Measurements from ENCODE around the gene TSPAN9.

The TSPAN9 gene

GRCh38 chr12:3205742-3206519 lies 128.8 kb downstream of the TSPAN9 start:
- no peak for DNase-seq (ENCODE audit: low read depth in 3 of 3)

DNA sequence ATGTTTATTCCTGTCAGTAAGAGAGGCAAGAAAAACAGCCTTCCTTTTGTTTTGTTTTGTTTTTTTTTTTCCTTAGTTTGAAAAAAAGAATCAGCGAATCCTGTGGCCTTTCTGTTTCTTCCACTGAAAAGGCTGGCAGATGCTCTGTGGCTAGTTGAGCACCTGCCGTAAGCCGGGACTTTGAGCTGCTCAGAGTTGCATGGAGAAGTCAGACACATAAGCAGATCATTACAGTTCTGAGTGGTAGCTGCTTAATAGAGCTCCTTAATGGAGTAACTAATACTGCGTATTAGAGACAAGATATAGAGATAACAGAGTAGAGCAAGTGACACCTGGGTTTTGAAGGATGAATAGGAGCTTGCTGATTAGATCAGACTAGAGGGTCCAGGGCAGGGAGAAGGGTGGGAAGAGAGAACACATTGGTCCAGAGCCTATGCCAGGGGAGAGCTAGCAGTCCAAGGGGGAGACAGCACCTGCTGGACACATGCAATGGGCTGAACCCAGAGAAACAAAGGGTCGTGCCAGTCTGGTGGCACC lies 129.4 kb downstream of the TSPAN9 start:
- DNase-seq (ENCODE audit: low read depth in 3 of 3) = no peak

DNA sequence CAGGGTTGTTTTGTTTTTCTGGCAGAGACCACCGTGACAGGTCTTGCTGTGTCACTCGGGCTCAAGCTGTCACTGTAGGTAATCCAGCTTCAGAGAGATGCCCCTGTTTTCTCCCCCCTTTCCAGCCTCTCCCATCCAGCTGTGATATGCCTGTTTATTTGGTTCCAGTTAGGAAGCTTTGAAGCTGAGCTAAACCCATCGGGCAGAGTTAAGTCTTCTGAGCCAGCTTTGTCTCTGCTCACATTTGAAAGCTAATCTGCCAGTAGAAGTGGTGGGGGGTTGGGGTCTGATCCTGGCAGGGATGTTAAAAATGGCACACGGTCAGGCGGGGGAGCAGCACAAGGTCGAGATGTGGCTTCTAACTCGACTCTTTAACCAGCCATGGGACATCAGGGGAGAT lies 130.0 kb downstream of the TSPAN9 start:
- no peak for DNase-seq (ENCODE audit: low read depth in 3 of 3)

GRCh38 chr12:3207858-3208257 lies 130.7 kb downstream of the TSPAN9 start:
- no peak for DNase-seq (ENCODE audit: low read depth in 3 of 3)

DNA sequence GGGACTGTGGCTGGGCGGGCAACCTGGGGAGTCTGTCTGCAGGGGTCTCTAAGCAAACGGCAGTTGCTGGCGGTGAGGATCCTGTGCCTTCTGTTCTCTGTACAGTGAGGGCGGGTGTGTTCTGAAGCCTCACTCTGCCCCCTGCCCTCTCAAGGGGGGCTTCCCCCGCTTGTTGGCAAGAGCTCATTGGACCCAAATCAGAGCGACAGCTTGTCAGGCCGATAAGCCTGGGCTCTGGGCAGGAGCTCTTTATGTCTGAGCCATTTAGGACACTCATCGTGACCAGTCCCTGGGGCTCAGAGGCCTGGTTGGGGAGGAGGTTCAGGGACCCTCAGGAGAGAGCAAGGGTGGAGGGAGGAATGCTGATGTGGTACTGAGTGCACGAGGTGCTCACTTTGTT lies 136.0 kb downstream of the TSPAN9 start:
- DNase-seq (ENCODE audit: low read depth in 3 of 3) = no peak

- no peak for DNase-seq (ENCODE audit: low read depth in 3 of 3)
Observed at GRCh38 chr12:3213768-3214167, 136.6 kb downstream of the TSPAN9 start.

DNA sequence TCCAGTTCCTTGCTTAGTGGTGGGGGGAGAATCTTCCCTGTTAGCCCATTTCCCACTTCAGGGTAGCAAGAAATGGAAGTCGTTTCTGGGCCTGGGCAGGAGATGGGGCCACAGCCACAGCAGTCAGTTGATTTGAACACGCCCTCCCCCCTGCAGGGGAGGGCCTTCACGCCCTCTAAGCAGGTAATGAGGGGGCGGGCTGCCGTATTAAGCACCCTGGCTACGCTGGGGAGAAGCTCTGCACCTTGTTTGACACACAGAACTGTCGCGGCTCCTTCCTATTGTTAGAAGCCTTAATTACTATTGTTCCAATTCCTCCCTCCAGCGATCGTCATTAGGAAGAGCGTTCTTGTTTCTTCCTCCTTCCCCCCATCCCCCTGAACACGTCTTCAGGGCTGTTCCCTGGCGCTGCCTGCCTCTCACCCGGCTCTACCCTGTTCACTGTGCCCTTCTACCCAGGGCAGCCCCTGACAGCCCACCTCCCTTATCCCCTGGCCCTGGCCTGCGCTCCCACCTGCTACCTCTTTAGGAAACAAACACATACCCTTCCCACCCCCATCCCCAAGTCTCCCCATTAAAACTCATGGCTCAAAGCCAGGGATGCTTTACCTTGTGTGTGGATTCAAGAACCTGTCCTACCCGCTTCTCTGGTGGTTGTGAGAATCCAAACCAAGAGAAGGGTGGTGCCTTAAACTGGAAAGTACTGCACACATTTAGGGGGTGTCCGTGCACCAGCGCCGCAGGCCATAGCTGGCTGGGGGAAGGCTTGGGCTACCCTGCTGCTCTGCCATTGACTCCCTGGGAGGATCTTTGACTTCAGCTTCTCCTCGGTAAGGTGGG lies 137.6 kb downstream of the TSPAN9 start:
- no peak for DNase-seq (ENCODE audit: low read depth in 3 of 3)

GRCh38 chr12:3215410-3215975 lies 138.3 kb downstream of the TSPAN9 start:
- DNase-seq (ENCODE audit: low read depth in 3 of 3) = no peak

DNA sequence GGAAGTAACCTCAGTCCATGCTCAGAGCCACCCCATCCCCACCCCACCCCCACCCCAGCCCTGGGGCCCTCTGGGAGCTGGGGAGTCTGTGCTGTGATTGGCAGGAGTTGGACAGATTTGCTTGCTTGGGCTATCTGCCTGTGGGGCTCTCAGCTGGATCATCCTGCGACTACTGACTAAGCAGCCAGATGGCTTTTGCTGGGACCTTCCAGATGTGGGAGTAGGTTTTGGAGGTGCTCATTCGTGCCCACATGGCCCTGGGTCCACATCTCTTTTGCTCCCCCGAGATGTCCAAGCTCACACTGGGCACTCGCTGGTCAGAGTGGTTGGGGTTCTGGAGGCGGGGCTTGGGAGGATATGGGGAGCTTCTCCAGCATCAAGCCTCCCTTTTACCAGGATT lies 138.9 kb downstream of the TSPAN9 start:
- DNase-seq (ENCODE audit: low read depth in 3 of 3) = no peak

GRCh38 chr12:3216726-3217682 lies 139.8 kb downstream of the TSPAN9 start:
- DNase-seq (ENCODE audit: low read depth in 3 of 3) = no peak

DNA sequence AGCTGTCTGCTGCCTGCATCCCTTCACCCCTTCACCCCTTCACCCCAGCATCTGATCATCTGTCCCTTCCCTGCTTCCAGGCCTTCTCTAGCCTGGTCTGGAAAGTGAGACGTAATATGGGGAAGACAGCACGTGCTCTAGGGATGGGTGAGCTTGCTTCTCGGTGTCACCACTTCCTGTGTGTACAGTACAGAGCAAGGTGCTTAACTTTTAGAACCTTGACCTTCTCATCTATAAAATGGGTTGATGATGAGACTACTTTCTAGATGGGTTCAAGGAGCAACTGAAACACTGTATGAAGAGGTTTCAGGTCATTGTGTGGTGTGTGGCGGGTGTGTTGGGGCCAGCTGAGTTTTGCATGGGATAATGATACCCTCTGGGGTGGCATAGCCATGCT lies 140.5 kb downstream of the TSPAN9 start:
- no peak for DNase-seq (ENCODE audit: low read depth in 3 of 3)

DNA sequence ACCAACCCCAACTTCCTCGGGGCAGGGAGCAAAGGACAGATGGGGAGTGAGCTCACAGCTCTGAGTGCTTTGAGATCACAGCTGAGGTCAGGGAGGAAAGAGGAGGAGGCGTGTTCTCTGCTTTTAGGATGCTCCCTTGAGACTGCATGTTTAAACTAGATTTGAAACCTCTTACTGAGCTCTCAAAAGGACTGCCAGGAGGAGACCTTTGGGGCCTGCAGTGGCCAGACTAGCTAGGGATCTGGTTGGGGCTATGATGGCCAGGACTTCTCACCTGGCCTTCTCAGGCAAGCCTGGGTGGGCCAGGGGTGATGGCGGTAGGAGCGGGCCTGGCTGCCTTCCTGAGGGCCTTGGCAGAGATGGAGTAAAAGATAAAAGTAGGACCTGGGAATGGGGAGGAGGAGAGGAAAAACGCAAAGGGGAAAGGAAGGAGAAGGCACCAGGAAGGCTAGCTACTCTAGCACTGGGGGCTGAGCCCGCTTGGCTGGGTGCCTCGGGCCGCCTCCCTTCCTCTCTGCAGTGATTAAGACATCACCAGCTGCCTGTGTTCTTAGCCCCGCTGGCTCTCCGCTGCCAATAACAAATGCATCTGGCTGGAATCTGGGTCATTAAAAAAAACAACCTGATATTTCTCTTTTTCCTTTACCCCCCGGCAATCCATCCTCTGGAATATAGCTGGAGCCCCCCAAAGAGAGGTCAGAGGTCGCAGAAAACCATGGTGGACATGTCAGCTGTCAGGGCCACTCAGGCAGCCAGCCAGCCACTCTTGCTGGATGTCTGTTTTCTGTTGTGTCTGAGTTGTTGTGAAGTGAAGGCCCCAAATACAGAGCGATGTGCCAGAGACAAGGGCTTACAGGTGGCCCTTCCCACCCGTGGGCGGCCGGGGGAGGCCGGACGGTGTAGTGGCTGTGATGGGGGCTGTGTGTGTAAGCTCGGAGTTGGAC lies 141.3 kb downstream of the TSPAN9 start:
- DNase-seq (ENCODE audit: low read depth in 3 of 3) = no peak

- no peak for DNase-seq (ENCODE audit: low read depth in 3 of 3)
Observed at GRCh38 chr12:3219233-3219632, 142.1 kb downstream of the TSPAN9 start.

DNA sequence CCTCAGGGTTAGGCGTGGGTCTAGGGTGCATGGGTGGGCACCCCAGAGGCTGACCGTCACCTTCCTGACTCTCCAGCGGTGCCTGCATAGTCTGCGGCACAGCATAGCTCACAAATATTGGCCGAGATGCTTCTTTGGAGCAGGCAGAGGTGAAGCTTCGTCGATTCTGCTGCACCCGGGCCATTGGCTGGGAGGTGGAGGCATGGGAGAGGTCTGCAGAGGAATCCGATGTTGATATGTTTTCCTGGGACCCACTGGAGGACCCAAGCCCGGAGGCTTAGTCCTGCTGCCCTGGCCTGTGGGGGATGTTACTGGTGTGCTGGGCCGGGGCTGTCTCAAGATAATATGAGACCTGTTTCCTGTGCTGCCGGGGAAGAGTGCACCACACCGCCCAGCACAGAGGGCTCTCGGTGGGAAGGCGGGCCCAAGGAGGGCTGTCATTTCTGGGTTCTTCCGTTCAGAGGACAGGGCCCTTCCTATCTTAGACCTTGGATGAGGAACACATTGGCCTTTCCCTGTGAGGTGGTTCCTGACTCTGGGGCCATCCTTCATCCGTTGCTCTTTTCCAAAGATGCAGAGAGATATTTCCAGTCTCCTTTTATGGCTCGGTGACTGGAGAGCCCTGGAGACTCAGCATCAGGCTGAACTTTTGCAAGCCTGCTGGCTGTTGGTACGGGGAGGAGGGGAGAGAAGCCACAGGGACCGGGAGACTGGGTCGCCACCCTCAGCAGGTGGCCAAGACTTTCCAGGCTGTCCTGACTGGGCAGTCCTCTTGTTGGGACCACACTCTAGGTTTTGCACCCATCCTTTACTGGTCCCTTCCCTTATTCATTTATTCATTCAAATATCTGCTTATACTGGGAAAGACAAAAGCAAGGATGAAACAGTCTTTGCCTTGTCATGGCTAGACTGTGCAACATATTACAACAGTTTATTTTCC lies 143.5 kb downstream of the TSPAN9 start:
- DNase-seq (ENCODE audit: low read depth in 3 of 3) = no peak

DNA sequence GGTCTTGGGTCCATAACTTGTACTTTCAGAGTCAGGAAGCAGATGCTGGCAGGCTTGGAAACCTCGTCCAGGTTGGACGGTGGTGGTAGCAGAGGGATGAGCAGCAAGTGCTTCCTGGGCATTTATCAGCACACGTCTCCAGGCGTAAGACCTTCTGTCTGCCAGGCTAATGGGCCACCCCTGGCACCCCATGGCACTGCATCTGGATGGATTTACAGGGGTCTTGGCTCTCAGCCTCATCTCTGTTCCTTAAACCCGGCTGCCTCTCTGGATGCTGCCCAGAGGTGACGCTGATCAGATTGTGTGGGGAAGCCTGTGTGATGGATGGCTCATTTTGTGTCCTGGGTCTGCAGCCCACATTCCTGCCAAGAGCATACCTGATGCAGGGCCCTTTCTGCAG lies 145.1 kb downstream of the TSPAN9 start:
- DNase-seq (ENCODE audit: low read depth in 3 of 3) = no peak

DNA sequence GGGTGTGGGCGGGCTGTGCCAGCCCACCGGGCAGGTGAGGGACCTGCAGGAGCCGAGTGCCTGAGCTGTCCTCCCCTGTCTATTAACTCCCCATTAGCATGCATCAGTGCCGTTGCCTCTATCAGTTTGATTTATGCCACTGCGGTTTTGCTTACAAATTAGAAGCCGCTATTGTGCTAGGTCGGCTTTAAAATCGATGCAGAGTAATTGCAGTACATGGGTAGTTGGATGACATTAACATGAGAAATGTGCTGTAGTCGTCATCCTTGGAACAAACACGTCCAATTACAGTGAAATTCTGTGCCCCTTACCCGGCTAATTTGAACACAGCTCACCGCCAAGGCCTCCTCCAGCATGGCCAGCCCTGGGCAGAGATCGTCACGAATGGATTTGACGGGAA lies 145.8 kb downstream of the TSPAN9 start:
- no peak for DNase-seq (ENCODE audit: low read depth in 3 of 3)

- DNase-seq (ENCODE audit: low read depth in 3 of 3) = no peak
Observed at GRCh38 chr12:3223601-3224529, 146.7 kb downstream of the TSPAN9 start.

GRCh38 chr12:3224530-3224903 lies 147.3 kb downstream of the TSPAN9 start:
- DNase-seq (ENCODE audit: low read depth in 3 of 3) = no peak

All from stimulated activated CD4-positive, alpha-beta T cell treated with anti-CD3 and anti-CD28 coated beads, TNF-alpha, amount 100 ng/mL, for 48 hours (primary cell).